SIG-M5 treated with dmso at 0.1 percent for 504 hours (cell line): ENCODE data around the gene ZDHHC9.
"Not testable (repeated sequence)": the region's sequence is repeated elsewhere in the genome, so short reads cannot be mapped to it uniquely, and the experiment has no call there.

Experiments
- DNase-seq: peaks from one replicate; lab custom pipeline; 2025; ENCODE audit not compliant: unreplicated experiment; lab: John Stamatoyannopoulos, UW

Gene ZDHHC9

GRCh38 chrX:129843459-129844306, at the start of gene ZDHHC9:
Gene ZDHHC9 (minus strand): TSS chrX:129843886. CDS start chrX:129841945, 1,941 bp downstream.
- DNase-seq = peak; percentile 82

- no peak for DNase-seq
Observed at GRCh38 chrX:129877401-129877800, 33.7 kb upstream of the ZDHHC9 start.

GRCh38 chrX:129876771-129877305, 33.2 kb upstream of the ZDHHC9 start:
- peak; percentile 43 for DNase-seq

GRCh38 chrX:129875669-129876068, 32.0 kb upstream of the ZDHHC9 start:
- DNase-seq = no peak

- no peak for DNase-seq
Observed at GRCh38 chrX:129872524-129872923, 28.8 kb upstream of the ZDHHC9 start.

- not testable (repeated sequence) for DNase-seq
Observed at GRCh38 chrX:129866321-129866720, 22.6 kb upstream of the ZDHHC9 start.

GRCh38 chrX:129859134-129859533, 15.4 kb upstream of the ZDHHC9 start:
- not testable (repeated sequence) for DNase-seq

GRCh38 chrX:129851825-129852224, 8.1 kb upstream of the ZDHHC9 start:
- DNase-seq = not testable (repeated sequence)

GRCh38 chrX:129846716-129847115, 3.0 kb upstream of the ZDHHC9 start:
- no peak for DNase-seq

GRCh38 chrX:129845616-129846190, 2.0 kb upstream of the ZDHHC9 start:
- DNase-seq = no peak

GRCh38 chrX:129843209-129843458, 552 bp downstream of the ZDHHC9 start:
- DNase-seq = no peak

GRCh38 chrX:129842510-129843208, 1.0 kb downstream of the ZDHHC9 start:
- no peak for DNase-seq

GRCh38 chrX:129840344-129840743, 3.3 kb downstream of the ZDHHC9 start:
- DNase-seq = no peak

GRCh38 chrX:129836827-129837226, 6.9 kb downstream of the ZDHHC9 start:
- no peak for DNase-seq

GRCh38 chrX:129833153-129833990, 10.3 kb downstream of the ZDHHC9 start:
- DNase-seq = no peak

GRCh38 chrX:129831091-129831885, 12.4 kb downstream of the ZDHHC9 start:
- DNase-seq = no peak

GRCh38 chrX:129830494-129830893, 13.2 kb downstream of the ZDHHC9 start:
- DNase-seq = no peak

- no peak for DNase-seq
Observed at GRCh38 chrX:129825746-129826505, 17.8 kb downstream of the ZDHHC9 start.

GRCh38 chrX:129824620-129825019, 19.1 kb downstream of the ZDHHC9 start:
- no peak for DNase-seq
